Loucy (cell line): ENCODE measurements around the gene KCNT1.

Experiments
- H2AFZ ChIP-seq: fragments of 200-600 bp; sonication (generic); 2 replicates; pipeline ENCODE4 v1.6.0; 2016; ENCODE audit warnings: antibody characterized with exemption, mild to moderate bottlenecking, low read length, moderate library complexity
- H3F3A ChIP-seq: fragments of 200-600 bp; 2 replicates; pipeline ENCODE4 v1.6.0; 2016; ENCODE audit warnings: antibody characterized with exemption, low read depth, mild to moderate bottlenecking
- H3K27me3 ChIP-seq: fragments of 200-600 bp; sonication (generic); 2 replicates; pipeline ENCODE4 v1.6.1; 2014; ENCODE audit warnings: low read length, mild to moderate bottlenecking; ENCODE audit not compliant: insufficient read depth, poor library complexity, severe bottlenecking
- H3K36me3 ChIP-seq: fragments of 200-600 bp; sonication (generic); 2 replicates; pipeline ENCODE4 v1.6.1; 2016; ENCODE audit warnings: low read length; ENCODE audit not compliant: insufficient read depth
- H3K4me1 ChIP-seq: fragments of 200-600 bp; sonication (generic); 2 replicates; pipeline ENCODE4 v1.5.1; 2014; ENCODE audit warnings: low read length, mild to moderate bottlenecking; ENCODE audit not compliant: insufficient read depth, poor library complexity, severe bottlenecking
- H3K4me2 ChIP-seq: fragments of 200-600 bp; sonication (generic); 2 replicates; pipeline ENCODE4 v1.6.0; 2014; ENCODE audit warnings: antibody characterized with exemption, low read length, low read depth, mild to moderate bottlenecking; ENCODE audit not compliant: poor library complexity, severe bottlenecking
- H3K4me3 ChIP-seq: fragments of 200-600 bp; sonication (generic); 2 replicates; pipeline ENCODE4 v1.5.1; 2014; ENCODE audit warnings: low read length, mild to moderate bottlenecking, mixed read lengths; ENCODE audit not compliant: poor library complexity, severe bottlenecking
- H3K79me2 ChIP-seq: fragments of 200-600 bp; sonication (generic); 2 replicates; pipeline ENCODE4 v1.6.1; 2014; ENCODE audit warnings: low read length; ENCODE audit not compliant: insufficient read depth
- H3K9ac ChIP-seq: fragments of 200-600 bp; sonication (generic); 2 replicates; pipeline ENCODE4 v1.6.0; 2014; ENCODE audit warnings: mild to moderate bottlenecking, low read depth, low read length, moderate library complexity; ENCODE audit not compliant: poor library complexity, severe bottlenecking
- H3K9me2 ChIP-seq: fragments of 200-600 bp; sonication (generic); replicated peaks from 2 replicates; pipeline ENCODE4 v1.6.1; 2016; ENCODE audit warnings: low read depth, low read length, mixed read lengths
- H3K9me3 ChIP-seq: fragments of 200-600 bp; sonication (generic); 2 replicates; pipeline ENCODE4 v1.6.1; 2014; ENCODE audit warnings: mild to moderate bottlenecking, antibody characterized with exemption, low read length, low read depth; ENCODE audit not compliant: insufficient read depth
- H4K20me1 ChIP-seq: fragments of 200-600 bp; sonication (generic); 2 replicates; pipeline ENCODE4 v1.6.0; 2014; ENCODE audit warnings: antibody characterized with exemption, low read length, mild to moderate bottlenecking; ENCODE audit not compliant: insufficient read depth, poor library complexity, severe bottlenecking
- CTCF ChIP-seq: fragments of 200-600 bp; sonication (generic); conservative IDR thresholded peaks from 2 replicates; pipeline ENCODE4 v1.5.1; 2014; ENCODE audit warnings: mild to moderate bottlenecking, antibody characterized with exemption, low read length
- EZH2phosphoT487 ChIP-seq: fragments of 200-600 bp; IDR thresholded peaks from 2 replicates; pipeline ENCODE4 v1.6.1; 2018; ENCODE audit warnings: antibody characterized with exemption, mild to moderate bottlenecking, moderate library complexity, borderline replicate concordance

KCNT1 gene

GRCh38 chr9:135727257-135727875 lies 25.4 kb downstream of the KCNT1 start:
- Histone ChIP-seq H3F3A (no peaks in the 10 kb centered on the region), H4K20me1 (no peaks in the 10 kb centered on the region), H3K27me3 (no peaks in the 10 kb centered on the region), H3K4me1 (no peaks in the 10 kb centered on the region), H3K4me3 (no peak overlapping the region), H3K9me2 (no peaks in the 10 kb centered on the region), H3K4me2 (no peak overlapping the region), H2AFZ (no peak overlapping the region), H3K9me3 (peaks cover 8% of the 10 kb centered on the region; the same call in 1 of the 2 replicates), H3K79me2 (no peaks in the 10 kb centered on the region), H3K36me3 (no peaks in the 10 kb centered on the region), H3K9ac (no peak overlapping the region)
- TF ChIP-seq CTCF (no peak), EZH2phosphoT487 (no peak)

GRCh38 chr9:135728436-135729110 lies 26.6 kb downstream of the KCNT1 start:
- Histone ChIP-seq H3K9ac (no peak overlapping the region), H3F3A (no peaks in the 10 kb centered on the region), H3K27me3 (no peaks in the 10 kb centered on the region), H3K79me2 (no peaks in the 10 kb centered on the region), H4K20me1 (no peaks in the 10 kb centered on the region), H3K4me3 (no peak overlapping the region), H3K9me3 (peaks cover 9% of the 10 kb centered on the region; the same call in 1 of the 2 replicates), H3K36me3 (no peaks in the 10 kb centered on the region), H3K9me2 (no peaks in the 10 kb centered on the region), H3K4me1 (no peaks in the 10 kb centered on the region), H3K4me2 (no peak overlapping the region), H2AFZ (no peak overlapping the region)
- TF ChIP-seq EZH2phosphoT487 (no peak), CTCF (no peak)

- Histone ChIP-seq H3K79me2 (no peaks in the 10 kb centered on the region), H3K9me2 (no peaks in the 10 kb centered on the region), H3K4me3 (no peak overlapping the region), H3K27me3 (no peaks in the 10 kb centered on the region), H4K20me1 (no peaks in the 10 kb centered on the region), H3K9ac (no peak overlapping the region), H3K9me3 (peaks cover 9% of the 10 kb centered on the region; the same call in 1 of the 2 replicates), H3K4me1 (no peaks in the 10 kb centered on the region), H3F3A (no peaks in the 10 kb centered on the region), H3K36me3 (no peaks in the 10 kb centered on the region), H3K4me2 (no peak overlapping the region), H2AFZ (no peak overlapping the region)
- no peak for TF ChIP-seq EZH2phosphoT487
- no peak for TF ChIP-seq CTCF
Measured at GRCh38 chr9:135729480-135729879, 27.5 kb downstream of the KCNT1 start.
